Measurements from ENCODE around the gene DLEU7. TPM values are rescaled to one million over a fixed set of nuclear protein-coding genes. Genes with fewer than 3 reads are reported as not detected.

DLEU7 gene
- total RNA-seq, 1 experiment from 2014 or later, result not detected

- DNase-seq (ENCODE audit: low read depth), result no peak
These were observed 569 bp downstream of the DLEU7 start for GRCh38 chr13:50842990-50843256.

DNA sequence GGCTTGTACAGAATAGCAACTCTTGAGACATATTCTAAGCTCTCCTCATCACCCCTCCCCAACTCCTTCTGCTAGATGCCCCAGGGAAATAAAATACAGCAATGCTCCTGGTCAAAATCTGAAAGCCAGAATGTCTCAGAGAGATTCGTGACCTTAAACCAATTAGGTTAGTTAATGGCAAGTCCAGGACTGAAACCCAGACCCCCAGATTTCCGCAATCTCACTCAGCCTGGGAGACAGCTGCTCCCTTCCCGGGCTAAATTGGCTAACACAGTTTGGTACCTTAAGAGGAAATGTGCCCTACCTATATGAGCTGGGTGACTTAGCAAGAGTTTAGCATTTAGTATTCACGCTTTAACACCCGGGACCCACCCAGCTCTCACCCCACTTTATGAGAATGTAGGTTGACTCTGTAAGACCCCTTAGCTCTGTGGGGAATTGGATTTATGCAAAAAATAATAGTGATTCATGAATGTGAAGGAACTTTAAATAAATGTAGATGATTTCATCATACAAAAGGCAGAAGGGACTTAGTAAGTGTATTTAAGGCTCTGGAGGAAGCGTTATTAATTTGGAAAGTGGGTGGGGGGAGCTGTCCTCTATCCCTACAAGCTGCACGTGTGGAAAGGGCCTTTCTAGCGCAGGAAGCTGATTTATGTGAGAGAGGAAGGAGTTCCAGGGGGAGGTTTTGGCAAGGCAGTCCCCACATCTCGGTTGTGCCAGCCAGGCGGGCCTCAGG is 1.1 kb downstream of the DLEU7 start:
- DNase-seq (ENCODE audit: low read depth), result no peak

GRCh38 chr13:50841786-50842185 is 1.7 kb downstream of the DLEU7 start:
- DNase-seq (ENCODE audit: low read depth), result no peak

GRCh38 chr13:50840284-50840683 is 3.2 kb downstream of the DLEU7 start:
- DNase-seq (ENCODE audit: low read depth), result no peak

DNA sequence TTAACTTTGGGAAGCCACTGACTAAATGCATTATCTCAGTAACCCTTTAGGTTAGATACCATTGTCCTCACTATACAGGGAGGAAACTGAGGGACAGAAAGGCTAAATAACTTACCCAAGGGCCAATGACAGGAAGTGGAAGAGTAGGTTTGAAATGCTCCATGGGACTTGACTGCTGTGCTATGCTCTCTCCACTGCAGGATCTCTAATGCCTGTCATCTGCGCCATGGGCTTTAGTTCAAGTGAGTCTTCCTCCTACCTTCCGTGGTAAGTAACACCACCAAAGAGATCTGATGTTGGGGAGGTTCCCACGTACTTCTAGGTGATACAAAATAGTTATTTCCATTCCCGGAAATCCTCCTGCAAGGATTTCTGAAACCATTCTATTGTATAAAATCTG is 3.7 kb downstream of the DLEU7 start:
- DNase-seq (ENCODE audit: low read depth), result no peak

GRCh38 chr13:50838701-50839100 is 4.8 kb downstream of the DLEU7 start:
- DNase-seq (ENCODE audit: low read depth), result no peak

GRCh38 chr13:50838031-50838430 is 5.5 kb downstream of the DLEU7 start:
- DNase-seq (ENCODE audit: low read depth), result no peak

- DNase-seq (ENCODE audit: low read depth), result peak; percentile 8
These were observed 12.0 kb downstream of the DLEU7 start for GRCh38 chr13:50831512-50831911.

- DNase-seq (ENCODE audit: low read depth), result no peak
These were observed 13.6 kb downstream of the DLEU7 start for GRCh38 chr13:50829896-50830295.

DNA sequence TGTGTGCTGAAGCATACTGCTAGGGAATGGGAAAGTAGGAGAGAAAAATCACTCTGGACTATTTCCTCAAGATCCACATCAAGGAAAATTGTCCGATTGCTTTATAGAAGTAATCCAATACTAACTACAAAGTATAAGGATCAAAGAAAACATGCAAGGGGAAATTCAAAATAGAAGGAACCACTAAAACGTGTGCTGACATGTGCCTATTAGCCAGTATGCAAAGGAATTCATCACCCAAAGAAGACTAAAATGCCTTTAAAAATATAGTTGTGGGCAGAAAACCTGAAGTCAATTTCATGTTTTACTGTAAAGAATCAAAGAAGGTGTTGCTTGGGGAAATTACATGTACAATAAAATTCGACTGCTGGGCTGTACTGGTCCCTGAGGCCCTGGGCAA is 14.3 kb downstream of the DLEU7 start:
- DNase-seq (ENCODE audit: low read depth), result no peak

DNA sequence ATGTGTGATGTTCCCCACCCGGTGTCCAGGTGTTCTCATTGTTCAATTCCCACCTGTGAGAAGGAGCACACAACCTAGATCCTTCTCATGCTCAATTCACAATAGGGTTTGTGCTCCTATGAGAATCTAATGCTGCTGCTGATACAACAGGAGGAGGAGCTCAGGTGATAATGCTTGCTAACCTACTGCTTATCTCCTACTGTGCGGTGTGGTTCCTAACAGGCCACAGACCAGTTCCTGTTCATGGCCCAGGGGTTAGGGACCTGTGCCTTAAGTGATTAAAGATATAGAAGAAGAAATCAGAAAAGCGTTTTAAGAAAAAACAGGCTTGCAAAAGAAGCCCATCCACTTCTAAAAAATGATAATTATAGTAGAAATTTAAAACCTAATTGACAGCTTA is 17.5 kb downstream of the DLEU7 start:
- no peak for DNase-seq (ENCODE audit: low read depth)

GRCh38 chr13:50812242-50812641 is 31.2 kb downstream of the DLEU7 start:
- DNase-seq (ENCODE audit: low read depth), result no peak

DNA sequence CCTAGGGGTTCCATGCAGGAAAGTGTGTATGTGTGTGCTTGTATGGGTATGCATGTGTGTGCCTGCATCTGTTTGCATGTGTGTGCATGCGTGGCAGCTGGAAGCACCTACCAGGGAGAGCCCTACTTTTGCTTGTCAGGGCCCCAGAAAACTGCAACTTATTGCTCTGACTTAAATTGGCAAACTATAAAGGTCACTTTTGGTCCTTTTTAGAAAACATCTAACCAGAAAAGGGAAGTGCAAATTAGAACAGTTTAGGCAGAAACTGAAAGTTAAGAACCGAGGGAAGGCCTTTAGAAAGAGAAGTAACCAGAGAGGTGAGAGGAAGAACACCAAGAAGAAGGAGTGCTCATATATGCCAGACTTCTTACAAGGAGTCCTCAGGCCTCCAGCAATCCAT is 32.5 kb downstream of the DLEU7 start:
- no peak for DNase-seq (ENCODE audit: low read depth)

GRCh38 chr13:50810468-50810867 is 33.0 kb downstream of the DLEU7 start:
- no peak for DNase-seq (ENCODE audit: low read depth)

- no peak for DNase-seq (ENCODE audit: low read depth)
These were observed 34.1 kb downstream of the DLEU7 start for GRCh38 chr13:50809133-50810090.

DNA sequence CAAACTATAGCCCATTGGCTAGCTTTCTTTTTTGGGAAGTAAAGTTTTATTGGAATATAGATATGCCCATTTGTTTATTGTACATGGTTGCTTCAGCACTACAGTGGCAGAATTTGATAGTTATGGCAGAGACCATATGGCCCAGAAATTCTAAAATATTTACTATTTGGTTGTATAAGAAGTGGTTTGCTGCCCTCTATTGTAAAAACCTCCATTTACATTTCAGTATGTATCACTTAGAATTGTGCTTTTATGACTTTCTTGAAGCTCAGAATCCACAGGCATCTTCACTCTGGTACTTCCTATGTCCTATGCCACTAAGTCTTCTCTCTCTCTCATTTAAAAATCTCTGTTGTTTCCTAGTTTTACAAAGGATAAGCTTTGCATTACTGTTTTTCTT is 37.7 kb downstream of the DLEU7 start:
- DNase-seq (ENCODE audit: low read depth), result no peak

DNA sequence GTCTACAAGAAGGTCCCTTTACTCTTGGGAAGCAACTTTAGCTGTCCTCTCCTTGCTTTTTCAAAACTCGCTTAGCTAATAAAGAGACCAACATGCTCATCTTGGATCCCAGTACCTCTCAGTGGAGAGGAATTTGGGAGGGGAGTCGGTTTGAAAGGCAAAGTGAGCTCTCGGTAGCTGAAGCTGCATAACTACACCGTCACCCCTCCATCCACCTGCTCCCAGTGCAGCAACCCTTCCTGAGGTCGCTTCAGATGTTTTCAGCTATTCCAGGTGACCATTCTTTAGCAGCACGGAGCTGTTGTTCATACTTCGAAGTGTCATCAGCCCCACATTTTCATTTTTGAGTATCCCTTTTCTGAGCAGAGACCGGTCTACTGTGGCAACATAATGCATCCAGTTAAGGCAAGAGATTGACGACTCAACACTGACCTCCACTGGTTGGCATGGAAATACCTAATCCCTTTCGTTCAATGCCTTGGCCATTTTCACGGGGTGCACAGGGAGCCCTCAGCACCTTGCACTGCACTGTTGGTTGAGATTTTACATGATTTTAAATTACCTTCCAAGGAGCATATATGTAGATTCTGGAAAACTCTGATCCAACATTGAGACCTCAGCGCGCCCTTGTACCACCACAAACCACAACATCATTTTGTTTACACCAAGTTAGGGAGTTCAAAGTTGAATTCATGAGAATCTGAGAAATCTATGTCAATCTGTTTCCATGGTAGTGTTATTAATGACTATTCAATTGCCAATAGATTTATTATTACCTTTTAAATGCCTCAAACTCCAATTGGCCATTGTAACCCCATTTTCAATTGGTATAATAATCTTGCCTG is 42.2 kb downstream of the DLEU7 start:
- peak; percentile 76 for DNase-seq (ENCODE audit: low read depth)

DNA sequence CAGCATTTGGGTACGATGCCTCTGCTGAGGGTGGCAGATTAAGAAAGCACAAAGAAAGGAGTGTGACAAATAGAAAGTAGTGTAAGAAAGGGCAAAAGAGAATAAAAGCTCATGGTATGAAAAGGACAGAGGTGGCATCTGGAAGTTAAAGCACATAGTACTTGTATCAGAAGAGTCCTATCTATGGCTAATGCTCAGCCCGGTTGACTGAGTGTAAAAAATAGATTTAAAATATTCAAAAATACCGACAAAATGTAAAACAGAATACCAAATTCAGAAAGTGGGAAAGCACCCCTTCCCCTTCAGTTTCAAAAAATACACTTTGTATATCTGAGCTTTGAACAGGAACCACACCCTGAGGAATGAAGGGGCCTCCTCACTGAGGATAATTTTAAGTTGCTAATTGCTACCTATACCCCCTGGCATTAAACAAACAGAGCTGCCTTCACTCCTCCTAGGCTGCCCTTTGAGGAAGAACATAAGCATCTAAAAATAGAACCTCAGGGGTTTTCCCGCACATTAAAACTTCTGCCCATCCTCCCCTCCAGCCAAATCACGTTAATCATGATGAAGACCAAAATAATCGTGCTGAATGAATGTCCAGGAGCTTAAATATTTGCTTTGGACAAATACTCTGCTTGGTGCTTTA is 43.3 kb downstream of the DLEU7 start:
- peak; percentile 8 for DNase-seq (ENCODE audit: low read depth)

DNA sequence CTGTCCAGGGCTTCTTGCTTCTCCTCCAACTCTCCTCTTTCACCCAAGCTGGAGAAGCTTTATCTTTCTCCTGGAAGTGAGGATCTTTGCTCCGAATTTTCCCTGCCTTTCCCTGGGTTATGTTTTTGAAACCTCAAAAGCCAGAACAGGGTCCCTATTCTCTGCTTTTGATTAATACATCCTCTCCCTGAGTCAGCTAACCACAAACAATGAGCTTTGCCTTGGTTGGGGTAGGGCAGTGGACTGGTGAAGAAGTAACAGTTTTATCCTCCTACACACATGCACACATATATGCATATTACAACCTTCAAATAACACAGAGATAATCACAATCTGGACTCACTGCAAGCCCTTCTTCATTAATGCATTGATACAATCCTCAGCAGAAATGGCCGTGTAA is 44.6 kb downstream of the DLEU7 start:
- peak; percentile 57 for DNase-seq (ENCODE audit: low read depth)

GRCh38 chr13:50797091-50797490 is 46.4 kb downstream of the DLEU7 start:
- DNase-seq (ENCODE audit: low read depth), result peak; percentile 11

DNA sequence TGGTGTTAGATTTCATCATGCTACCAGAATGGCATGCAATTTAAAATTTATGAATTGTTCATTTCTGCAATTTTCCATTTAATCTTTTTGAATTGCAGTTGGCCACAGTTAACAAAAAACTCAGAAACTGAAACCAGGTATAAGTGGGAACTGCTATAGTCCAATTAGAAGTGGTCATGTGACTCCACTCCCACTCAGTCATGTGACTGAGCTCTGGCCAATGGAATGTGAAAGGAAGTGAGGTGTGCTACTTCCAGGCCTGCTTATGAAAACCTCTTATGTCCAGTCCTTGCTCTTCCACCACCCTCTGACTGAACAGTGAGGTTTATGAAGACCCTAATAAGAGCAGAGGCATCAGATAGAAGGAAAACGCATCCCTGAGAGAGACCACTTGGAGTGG is 47.0 kb downstream of the DLEU7 start:
- no peak for DNase-seq (ENCODE audit: low read depth)

GRCh38 chr13:50794226-50794625 is 49.3 kb downstream of the DLEU7 start:
- no peak for DNase-seq (ENCODE audit: low read depth)
